CD4-positive, alpha-beta T cell treated with Interleukin-21 for 1 hour (primary cell): ENCODE data around the gene CST6.
"Not testable (repeated sequence)": the region's sequence is repeated elsewhere in the genome, so short reads cannot be mapped to it uniquely, and the experiment has no call there.

Source experiments
- DNase-seq: peaks from one replicate; pipeline ENCODE4 v3.0.0-alpha.2; 2020

Gene CST6

GRCh38 chr11:66015936-66016792, 4.4 kb downstream of the CST6 start:
- DNase-seq = no peak

- DNase-seq = no peak
Observed at GRCh38 chr11:66016793-66017177, 5.0 kb downstream of the CST6 start.

- DNase-seq = no peak
Observed at GRCh38 chr11:66017321-66017720, 5.5 kb downstream of the CST6 start.

- DNase-seq = no peak
Observed at GRCh38 chr11:66020212-66020611, 8.4 kb downstream of the CST6 start.

GRCh38 chr11:66020618-66021357, 9.0 kb downstream of the CST6 start:
- DNase-seq = peak; percentile 20

- peak; percentile 75 for DNase-seq
Observed at GRCh38 chr11:66022401-66023185, 10.8 kb downstream of the CST6 start.

- DNase-seq = not testable (repeated sequence)
Observed at GRCh38 chr11:66023186-66023440, 11.3 kb downstream of the CST6 start.

- DNase-seq = no peak
Observed at GRCh38 chr11:66026017-66026529, 14.3 kb downstream of the CST6 start, which contains the start of gene CATSPER1. Gene CATSPER1, minus strand, starts transcription at chr11:66026479. Its CDS starts 100 bp downstream, at chr11:66026379.

GRCh38 chr11:66032957-66033735, 21.3 kb downstream of the CST6 start:
- DNase-seq = no peak

GRCh38 chr11:66035653-66036333, 24.0 kb downstream of the CST6 start:
- DNase-seq = no peak

GRCh38 chr11:66036334-66036710, 24.5 kb downstream of the CST6 start:
- no peak for DNase-seq

GRCh38 chr11:66037327-66037726, 25.5 kb downstream of the CST6 start:
- no peak for DNase-seq

GRCh38 chr11:66039765-66040164, 28.0 kb downstream of the CST6 start:
- DNase-seq = no peak

GRCh38 chr11:66042227-66042995, 30.6 kb downstream of the CST6 start:
- no peak for DNase-seq

- DNase-seq = no peak
Observed at GRCh38 chr11:66042996-66043906, 31.4 kb downstream of the CST6 start.

GRCh38 chr11:66044757-66045156, 32.9 kb downstream of the CST6 start:
- DNase-seq = no peak

GRCh38 chr11:66045177-66045639, 33.4 kb downstream of the CST6 start:
- peak; percentile 86 for DNase-seq

- DNase-seq = no peak
Observed at GRCh38 chr11:66046901-66047300, 35.1 kb downstream of the CST6 start.

- DNase-seq = no peak
Observed at GRCh38 chr11:66047541-66048365, 35.9 kb downstream of the CST6 start.
